ENCODE data around the gene WDFY2. TPM values are rescaled to one million over a fixed set of nuclear protein-coding genes. Genes with fewer than 3 reads are reported as not detected.

The WDFY2 gene
- total and polyA plus RNA-seq, 2 of the 13 experiments (the other 11 are each of a cell fraction or from before 2014, with no cell fraction given) = 22.6 to 27.0 TPM

GRCh38 chr13:51583875-51584730, at the start of gene WDFY2 (continued):
- TF ChIP-seq, protein P1, sequence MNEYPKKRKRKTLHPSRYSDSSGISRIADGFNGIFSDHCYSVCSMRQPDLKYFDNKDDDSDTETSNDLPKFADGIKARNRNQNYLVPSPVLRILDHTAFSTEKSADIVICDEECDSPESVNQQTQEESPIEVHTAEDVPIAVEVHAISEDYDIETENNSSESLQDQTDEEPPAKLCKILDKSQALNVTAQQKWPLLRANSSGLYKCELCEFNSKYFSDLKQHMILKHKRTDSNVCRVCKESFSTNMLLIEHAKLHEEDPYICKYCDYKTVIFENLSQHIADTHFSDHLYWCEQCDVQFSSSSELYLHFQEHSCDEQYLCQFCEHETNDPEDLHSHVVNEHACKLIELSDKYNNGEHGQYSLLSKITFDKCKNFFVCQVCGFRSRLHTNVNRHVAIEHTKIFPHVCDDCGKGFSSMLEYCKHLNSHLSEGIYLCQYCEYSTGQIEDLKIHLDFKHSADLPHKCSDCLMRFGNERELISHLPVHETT (CRISPR knock-in tag; conservative IDR thresholded peaks at IDR 0.05) = no peak; the same call in none of the 2 replicates
- TF ChIP-seq DDIT3 (CRISPR knock-in tag; IDR thresholded peaks at IDR 0.05) (no peak), MXD1 (CRISPR knock-in tag; IDR thresholded peaks at IDR 0.05) (no peak), ZNF841 (CRISPR knock-in tag; IDR thresholded peaks at IDR 0.05; ENCODE audit: borderline replicate concordance) (no peak), ZBTB39 (CRISPR knock-in tag; IDR thresholded peaks at IDR 0.05) (no peak; the same call in 1 of the 2 replicates), MXI1 (IDR thresholded peaks at IDR 0.05; ENCODE audit: borderline replicate concordance, low read depth, low read length) (no peak; the same call in 2 of the 3 replicates), ZHX1 (CRISPR knock-in tag; IDR thresholded peaks at IDR 0.05; ENCODE audit: low read depth) (no peak), ZNF333 (CRISPR knock-in tag; IDR thresholded peaks at IDR 0.05; ENCODE audit: borderline replicate concordance) (no peak)
- TF ChIP-seq, protein P2, sequence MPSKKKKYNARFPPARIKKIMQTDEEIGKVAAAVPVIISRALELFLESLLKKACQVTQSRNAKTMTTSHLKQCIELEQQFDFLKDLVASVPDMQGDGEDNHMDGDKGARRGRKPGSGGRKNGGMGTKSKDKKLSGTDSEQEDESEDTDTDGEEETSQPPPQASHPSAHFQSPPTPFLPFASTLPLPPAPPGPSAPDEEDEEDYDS (CRISPR knock-in tag; IDR thresholded peaks at IDR 0.05) = peak; percentile 96
- TF ChIP-seq, protein P3, sequence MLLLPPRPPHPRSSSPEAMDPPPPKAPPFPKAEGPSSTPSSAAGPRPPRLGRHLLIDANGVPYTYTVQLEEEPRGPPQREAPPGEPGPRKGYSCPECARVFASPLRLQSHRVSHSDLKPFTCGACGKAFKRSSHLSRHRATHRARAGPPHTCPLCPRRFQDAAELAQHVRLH (CRISPR knock-in tag; IDR thresholded peaks at IDR 0.05; ENCODE audit: borderline replicate concordance, low read depth) = no peak

Measured in HepG2 (cell line).